Ascending aorta (tissue), 2 donors: Measurements from ENCODE around the gene CATSPERB. TPM values are rescaled to one million over a fixed set of nuclear protein-coding genes. Genes with fewer than 3 reads are reported as not detected.
"Not testable (repeated sequence)": the region's sequence is repeated elsewhere in the genome, so short reads cannot be mapped to it uniquely, and the experiment has no call there.

Experiments
- DNase-seq, 2 donors: peaks; one replicate each; pipeline ENCODE4 v3.0.0-alpha.2; 2019; ENCODE audit warnings: low spot score in 2 of 2
- H3K27ac ChIP-seq, 2 donors: fragments of 200-600 bp; sonication (generic); one replicate each; pipeline ENCODE4 v1.5.1; 2016 to 2017; ENCODE audit warnings: mild to moderate bottlenecking in 1 of 2
- H3K27me3 ChIP-seq: fragments of 200-600 bp; sonication (generic); one replicate; pipeline ENCODE4 v1.5.1; 2017
- H3K36me3 ChIP-seq, 2 donors: fragments of 200-600 bp; sonication (generic); one replicate each; pipeline ENCODE4 v1.5.1; 2016
- H3K4me1 ChIP-seq, 2 donors: fragments of 200-600 bp; sonication (generic); one replicate each; pipeline ENCODE4 v1.5.1; 2016 to 2017; ENCODE audit warnings: mild to moderate bottlenecking in 1 of 2
- H3K4me3 ChIP-seq, 2 donors: fragments of 200-600 bp; sonication (generic); one replicate each; pipeline ENCODE4 v1.5.1; 2016 to 2017; ENCODE audit warnings: mild to moderate bottlenecking in 1 of 2
- H3K9me3 ChIP-seq, 2 donors: fragments of 200-600 bp; sonication (generic); one replicate each; pipeline ENCODE4 v1.5.1; 2016
- CTCF ChIP-seq, 3 experiments: fragments of 200-600 bp in 2 of 3; fragments of 450-650 bp in 1 of 3; sonication (generic) in 2 of 3; IDR thresholded peaks; one replicate each; pipeline ENCODE4 v1.5.1; 2016 to 2019; ENCODE audit warnings: antibody characterized with exemption in 3 of 3, mild to moderate bottlenecking in 1 of 3, moderate library complexity in 1 of 3
- intact Hi-C: fragments of 100-400 bp; cut with DNase I; formaldehyde crosslinking; loops from one replicate; pipeline ENCODE4 v1.15.1; 2023
- total RNA-seq: library from RNA; depleted of rRNA; stranded (reverse); fragments of >200 nt; gene quantifications from one replicate; pipeline ENCODE4 v1.1.0, GENCODE V29; 2016

CATSPERB gene
- total RNA-seq, 1 donor from 2014 or later: 4.3 TPM

GRCh38 chr14:91694643-91695042 is 37.2 kb downstream of the CATSPERB start:
- DNase-seq: no peak
- no peak overlapping the region for H3K27ac ChIP-seq
- H3K27me3 ChIP-seq: no peaks in the 10 kb centered on the region
- intact Hi-C loops: no loop called here
- TF ChIP-seq CTCF (IDR thresholded peaks at IDR 0.05): no peak
- peaks cover 0 to 5% of the 10 kb centered on the region in 2 donors for H3K9me3 ChIP-seq
- no peaks in the 10 kb centered on the region for H3K4me1 ChIP-seq
- no peaks in the 10 kb centered on the region for H3K36me3 ChIP-seq
- no peak overlapping the region for H3K4me3 ChIP-seq

GRCh38 chr14:91693346-91693745 is 38.5 kb downstream of the CATSPERB start:
- H3K4me3 ChIP-seq: no peak overlapping the region
- H3K27ac ChIP-seq: no peak overlapping the region
- peaks cover 0 to 5% of the 10 kb centered on the region in 2 donors for H3K9me3 ChIP-seq
- H3K36me3 ChIP-seq: no peaks in the 10 kb centered on the region
- no peak for DNase-seq
- TF ChIP-seq CTCF (IDR thresholded peaks at IDR 0.05): no peak
- intact Hi-C loops: no loop called here
- no peaks in the 10 kb centered on the region for H3K4me1 ChIP-seq
- H3K27me3 ChIP-seq: no peaks in the 10 kb centered on the region

- TF ChIP-seq CTCF (IDR thresholded peaks at IDR 0.05): no peak
- Histone ChIP-seq H3K4me1 (no peaks in the 10 kb centered on the region), H3K27me3 (no peaks in the 10 kb centered on the region), H3K36me3 (no peaks in the 10 kb centered on the region), H3K4me3 (no peak overlapping the region), H3K27ac (no peak overlapping the region), H3K9me3 (no peaks in the 10 kb centered on the region)
- DNase-seq: no peak
- intact Hi-C loops: no loop called here
Observed at GRCh38 chr14:91692075-91692474, 39.8 kb downstream of the CATSPERB start.

- Histone ChIP-seq H3K36me3 (no peaks in the 10 kb centered on the region), H3K27me3 (no peaks in the 10 kb centered on the region), H3K4me1 (no peaks in the 10 kb centered on the region), H3K4me3 (no peak overlapping the region), H3K27ac (no peak overlapping the region), H3K9me3 (no peaks in the 10 kb centered on the region)
- intact Hi-C loops: no loop called here
- no peak for TF ChIP-seq CTCF (IDR thresholded peaks at IDR 0.05)
- no peak for DNase-seq
Observed at GRCh38 chr14:91689608-91690007, 42.3 kb downstream of the CATSPERB start.

- not testable (repeated sequence) for H3K4me3 ChIP-seq, H3K4me1 ChIP-seq
Observed at GRCh38 chr14:91687436-91687835, 44.5 kb downstream of the CATSPERB start.

GRCh38 chr14:91685600-91685999 is 46.3 kb downstream of the CATSPERB start:
- Histone ChIP-seq H3K36me3 (no peaks in the 10 kb centered on the region), H3K4me1 (no peaks in the 10 kb centered on the region), H3K9me3 (no peaks in the 10 kb centered on the region), H3K27me3 (no peaks in the 10 kb centered on the region), H3K4me3 (no peak overlapping the region), H3K27ac (no peak overlapping the region)
- intact Hi-C loops: no loop called here
- no peak for DNase-seq
- TF ChIP-seq CTCF (IDR thresholded peaks at IDR 0.05): no peak

More at GRCh38 chr14:91687436-91687835, 44.5 kb downstream of the CATSPERB start:
- H3K27ac ChIP-seq, intact Hi-C loops, H3K27me3 ChIP-seq, H3K36me3 ChIP-seq, H3K9me3 ChIP-seq, DNase-seq: not testable (repeated sequence)
